Astrocyte (in vitro differentiated cells and primary cell): ENCODE data around the gene COL5A1. TPM values are rescaled to one million over a fixed set of nuclear protein-coding genes. Genes with fewer than 3 reads are reported as not detected.

Experiments used
- DNase-seq: peaks from one replicate; pipeline ENCODE4 v3.0.0-alpha.2; 2010; ENCODE audit warnings: low read depth
- FAIRE-seq: peaks from 2 replicates; lab custom pipeline; 2011; peaks lifted over from hg19 to GRCh38; lab: Jason Lieb, UNC
- H2AFZ ChIP-seq: 2 replicates; pipeline ENCODE4 v1.6.0; 2012; ENCODE audit warnings: low read depth, low read length, inconsistent platforms
- H3K27ac ChIP-seq: 2 replicates; pipeline ENCODE4 v1.5.1; 2011; ENCODE audit warnings: low read depth, low read length, inconsistent platforms
- H3K27me3 ChIP-seq: 2 replicates; pipeline ENCODE4 v1.6.0; 2011; ENCODE audit warnings: low read length, inconsistent platforms; ENCODE audit not compliant: insufficient read depth
- H3K36me3 ChIP-seq: 2 replicates; pipeline ENCODE4 v1.5.1; 2011; ENCODE audit warnings: low read length, inconsistent platforms; ENCODE audit not compliant: insufficient read depth
- H3K4me1 ChIP-seq: 2 replicates; pipeline ENCODE4 v1.5.1; 2011; ENCODE audit warnings: low read length, inconsistent platforms; ENCODE audit not compliant: insufficient read depth
- H3K4me2 ChIP-seq: 2 replicates; pipeline ENCODE4 v1.6.0; 2012; ENCODE audit warnings: low read length, inconsistent platforms
- H3K4me3 ChIP-seq: 2 replicates; pipeline ENCODE4 v1.5.1; 2011; ENCODE audit warnings: low read depth, mild to moderate bottlenecking, low read length, inconsistent platforms; ENCODE audit not compliant: insufficient read depth
- H3K79me2 ChIP-seq: 2 replicates; pipeline ENCODE4 v1.6.0; 2012; ENCODE audit warnings: mild to moderate bottlenecking, low read length, inconsistent platforms; ENCODE audit not compliant: insufficient read depth
- H3K9ac ChIP-seq: 2 replicates; pipeline ENCODE4 v1.6.0; 2012; ENCODE audit warnings: mild to moderate bottlenecking, low read length, inconsistent platforms
- H3K9me3 ChIP-seq: 2 replicates; pipeline ENCODE4 v1.5.1; 2012; ENCODE audit warnings: low read depth, mild to moderate bottlenecking, low read length, inconsistent platforms; ENCODE audit not compliant: insufficient read depth
- H4K20me1 ChIP-seq: 2 replicates; pipeline ENCODE4 v1.6.0; 2012; ENCODE audit warnings: low read length, inconsistent platforms; ENCODE audit not compliant: insufficient read depth
- H3K27ac Mint-ChIP-seq: one replicate; pipeline ENCODE4 v1.8.0; 2021; ENCODE audit warnings: mild to moderate bottlenecking, mixed read lengths; ENCODE audit not compliant: unreplicated experiment
- H3K27me3 Mint-ChIP-seq: one replicate; pipeline ENCODE4 v1.8.0; 2021; ENCODE audit warnings: low read depth, mixed read lengths; ENCODE audit not compliant: unreplicated experiment
- H3K36me3 Mint-ChIP-seq: one replicate; pipeline ENCODE4 v1.8.0; 2021; ENCODE audit warnings: low read depth, mixed read lengths; ENCODE audit not compliant: unreplicated experiment
- H3K4me1 Mint-ChIP-seq: one replicate; pipeline ENCODE4 v1.8.0; 2021; ENCODE audit warnings: low read depth, mixed read lengths; ENCODE audit not compliant: unreplicated experiment
- H3K4me3 Mint-ChIP-seq: one replicate; pipeline ENCODE4 v1.8.0; 2021; ENCODE audit warnings: mild to moderate bottlenecking, moderate library complexity, mixed read lengths; ENCODE audit not compliant: unreplicated experiment
- H3K9me3 Mint-ChIP-seq: one replicate; pipeline ENCODE4 v1.8.0; 2021; ENCODE audit warnings: mild to moderate bottlenecking, mixed read lengths; ENCODE audit not compliant: unreplicated experiment
- EZH2 ChIP-seq: IDR thresholded peaks from 2 replicates; pipeline ENCODE4 v1.6.1; 2012; ENCODE audit warnings: mild to moderate bottlenecking, low read length, inconsistent platforms; ENCODE audit not compliant: insufficient read depth
- total RNA-seq: library from RNA; stranded (reverse); gene quantifications from 2 replicates; pipeline ENCODE4 v1.2.1, GENCODE V29; 2021
- TF ChIP-seq, protein P1 (sequence below): IDR thresholded peaks from 2 replicates; pipeline ENCODE4 v1.5.1; 2011; ENCODE audit warnings: low read depth, mild to moderate bottlenecking, inconsistent platforms, low read length, moderate library complexity; ENCODE audit not compliant: insufficient read depth

COL5A1 gene
- total RNA-seq, 1 donor from 2014 or later = 1,055 TPM

DNA sequence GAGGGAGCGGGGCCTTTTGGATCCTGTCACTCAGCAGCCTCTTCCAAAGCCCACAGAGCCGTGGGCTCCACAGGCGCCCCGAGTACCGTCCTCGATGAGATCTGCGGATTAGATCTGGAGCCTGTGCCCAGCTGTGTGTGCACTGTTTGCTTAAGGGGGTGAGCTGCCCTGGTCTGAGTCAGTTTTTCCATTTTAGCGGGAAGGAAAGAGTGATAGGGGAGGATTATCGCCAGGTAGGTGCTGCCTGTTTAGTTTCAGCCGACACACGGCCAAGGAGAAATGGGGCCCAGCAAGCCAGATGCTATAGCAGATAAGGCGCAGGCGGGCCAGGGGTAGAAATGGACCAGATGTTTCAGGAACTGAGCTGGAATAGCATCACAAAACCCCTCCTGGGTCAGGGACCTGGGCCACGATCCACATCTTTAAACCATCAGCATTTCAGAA lies 18.1 kb downstream of the COL5A1 start:
- Histone ChIP-seq H4K20me1 (peaks cover 92% of the 10 kb centered on the region), H2AFZ (no peak overlapping the region), H3K9me3 (peaks cover 5% of the 10 kb centered on the region), H3K4me2 (no peak overlapping the region), H3K36me3 (peaks cover 12% of the 10 kb centered on the region), H3K79me2 (peaks cover 92% of the 10 kb centered on the region), H3K27ac (no peak overlapping the region), H3K4me1 (peaks cover 33% of the 10 kb centered on the region), H3K27me3 (no peaks in the 10 kb centered on the region), H3K9ac (no peak overlapping the region), H3K4me3 (no peak overlapping the region)
- TF ChIP-seq, protein P1, sequence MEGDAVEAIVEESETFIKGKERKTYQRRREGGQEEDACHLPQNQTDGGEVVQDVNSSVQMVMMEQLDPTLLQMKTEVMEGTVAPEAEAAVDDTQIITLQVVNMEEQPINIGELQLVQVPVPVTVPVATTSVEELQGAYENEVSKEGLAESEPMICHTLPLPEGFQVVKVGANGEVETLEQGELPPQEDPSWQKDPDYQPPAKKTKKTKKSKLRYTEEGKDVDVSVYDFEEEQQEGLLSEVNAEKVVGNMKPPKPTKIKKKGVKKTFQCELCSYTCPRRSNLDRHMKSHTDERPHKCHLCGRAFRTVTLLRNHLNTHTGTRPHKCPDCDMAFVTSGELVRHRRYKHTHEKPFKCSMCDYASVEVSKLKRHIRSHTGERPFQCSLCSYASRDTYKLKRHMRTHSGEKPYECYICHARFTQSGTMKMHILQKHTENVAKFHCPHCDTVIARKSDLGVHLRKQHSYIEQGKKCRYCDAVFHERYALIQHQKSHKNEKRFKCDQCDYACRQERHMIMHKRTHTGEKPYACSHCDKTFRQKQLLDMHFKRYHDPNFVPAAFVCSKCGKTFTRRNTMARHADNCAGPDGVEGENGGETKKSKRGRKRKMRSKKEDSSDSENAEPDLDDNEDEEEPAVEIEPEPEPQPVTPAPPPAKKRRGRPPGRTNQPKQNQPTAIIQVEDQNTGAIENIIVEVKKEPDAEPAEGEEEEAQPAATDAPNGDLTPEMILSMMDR = no peak
- TF ChIP-seq EZH2 = no peak
- FAIRE-seq (no peak), DNase-seq (no peak)
- Mint-ChIP-seq H3K4me3 (no peak overlapping the region), H3K27me3 (no peaks in the 10 kb centered on the region), H3K36me3 (peaks cover 34% of the 10 kb centered on the region), H3K27ac (peak overlapping the region; percentile 55), H3K9me3 (no peaks in the 10 kb centered on the region), H3K4me1 (peaks cover 59% of the 10 kb centered on the region)

DNA sequence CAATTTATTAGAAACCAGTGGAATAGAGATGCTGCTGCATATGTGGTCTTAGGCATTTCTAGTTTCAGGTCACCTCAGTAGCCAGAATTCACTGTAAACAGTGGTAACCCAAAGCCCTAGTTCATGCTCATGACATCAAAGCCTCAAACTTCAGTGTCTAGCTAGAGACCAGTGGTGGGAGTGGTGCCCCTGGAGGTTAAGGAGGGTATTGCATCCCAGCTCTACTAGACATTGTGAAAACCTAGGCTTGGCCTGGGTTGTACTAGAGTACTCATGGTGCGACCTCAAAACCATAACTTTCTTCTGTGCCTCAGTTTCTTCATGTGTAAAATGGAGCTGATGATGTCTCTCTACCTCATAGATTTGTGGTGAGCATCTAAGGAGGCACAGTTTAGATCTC lies 18.8 kb downstream of the COL5A1 start:
- H3K4me3 ChIP-seq = no peak overlapping the region
- peaks cover 5% of the 10 kb centered on the region for H3K9me3 ChIP-seq
- Mint-ChIP-seq H3K27me3 (no peaks in the 10 kb centered on the region), H3K4me1 (peaks cover 66% of the 10 kb centered on the region), H3K36me3 (peaks cover 41% of the 10 kb centered on the region), H3K9me3 (no peaks in the 10 kb centered on the region), H3K4me3 (peak overlapping the region; percentile 51), H3K27ac (no peak overlapping the region)
- H3K27ac ChIP-seq = no peak overlapping the region
- H3K4me1 ChIP-seq = peaks cover 33% of the 10 kb centered on the region
- peaks cover 15% of the 10 kb centered on the region for H3K36me3 ChIP-seq
- H3K27me3 ChIP-seq = no peaks in the 10 kb centered on the region
- no peak for TF ChIP-seq EZH2
- TF ChIP-seq, protein P1 = peak; percentile 70
- no peak overlapping the region for H3K9ac ChIP-seq
- FAIRE-seq (peak; percentile 32), DNase-seq (no peak)
- peaks cover 92% of the 10 kb centered on the region for H4K20me1 ChIP-seq
- no peak overlapping the region for H3K4me2 ChIP-seq
- peaks cover 92% of the 10 kb centered on the region for H3K79me2 ChIP-seq
- no peak overlapping the region for H2AFZ ChIP-seq

DNA sequence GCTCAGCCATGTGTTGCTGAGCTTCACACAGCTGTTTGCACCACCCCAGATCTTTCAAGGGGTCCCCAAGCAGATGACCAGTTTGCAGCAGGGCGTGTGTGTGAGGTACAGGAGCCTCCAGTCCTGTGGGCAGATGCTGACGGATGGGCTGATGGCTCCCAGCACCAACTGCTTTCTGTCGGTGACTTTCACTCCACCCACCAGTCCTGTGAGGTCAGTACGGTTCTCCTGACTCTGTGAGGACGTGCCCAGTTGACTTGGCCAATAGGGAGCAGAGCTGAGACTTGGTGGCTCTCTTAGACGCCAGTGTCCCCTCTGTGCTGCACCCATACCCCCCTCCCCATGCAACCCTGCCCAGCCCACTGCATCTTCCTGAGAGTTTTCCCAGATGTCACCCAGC lies 19.7 kb downstream of the COL5A1 start:
- FAIRE-seq (no peak), DNase-seq (no peak)
- H2AFZ ChIP-seq = no peak overlapping the region
- Mint-ChIP-seq H3K27me3 (no peaks in the 10 kb centered on the region), H3K36me3 (peaks cover 43% of the 10 kb centered on the region), H3K27ac (peak overlapping the region; percentile 96), H3K9me3 (no peaks in the 10 kb centered on the region), H3K4me1 (peaks cover 66% of the 10 kb centered on the region), H3K4me3 (peak overlapping the region; percentile 80)
- H3K79me2 ChIP-seq = peaks cover 92% of the 10 kb centered on the region
- peak overlapping the region; percentile 77 for H3K9ac ChIP-seq
- TF ChIP-seq, protein P1 = no peak
- TF ChIP-seq EZH2 = no peak
- no peaks in the 10 kb centered on the region for H3K27me3 ChIP-seq
- H3K4me1 ChIP-seq = peaks cover 37% of the 10 kb centered on the region
- peaks cover 15% of the 10 kb centered on the region for H3K36me3 ChIP-seq
- peaks cover 90% of the 10 kb centered on the region for H4K20me1 ChIP-seq
- H3K9me3 ChIP-seq = peaks cover 5% of the 10 kb centered on the region
- H3K27ac ChIP-seq = peak overlapping the region; percentile 84
- H3K4me2 ChIP-seq = peak overlapping the region; percentile 75
- no peak overlapping the region for H3K4me3 ChIP-seq
